SH-SY5Y (cell line): Measurements from ENCODE around the gene STAT1.

ENCODE experiments used
- GATA2 ChIP-seq: IDR thresholded peaks from 2 replicates; pipeline ENCODE4 v1.6.1; 2011; ENCODE audit warnings: mild to moderate bottlenecking, low read depth, low read length
- GATA3 ChIP-seq: IDR thresholded peaks from 2 replicates; pipeline ENCODE4 v1.6.1; 2011; ENCODE audit warnings: low read depth, mild to moderate bottlenecking, low read length, moderate library complexity

DNA sequence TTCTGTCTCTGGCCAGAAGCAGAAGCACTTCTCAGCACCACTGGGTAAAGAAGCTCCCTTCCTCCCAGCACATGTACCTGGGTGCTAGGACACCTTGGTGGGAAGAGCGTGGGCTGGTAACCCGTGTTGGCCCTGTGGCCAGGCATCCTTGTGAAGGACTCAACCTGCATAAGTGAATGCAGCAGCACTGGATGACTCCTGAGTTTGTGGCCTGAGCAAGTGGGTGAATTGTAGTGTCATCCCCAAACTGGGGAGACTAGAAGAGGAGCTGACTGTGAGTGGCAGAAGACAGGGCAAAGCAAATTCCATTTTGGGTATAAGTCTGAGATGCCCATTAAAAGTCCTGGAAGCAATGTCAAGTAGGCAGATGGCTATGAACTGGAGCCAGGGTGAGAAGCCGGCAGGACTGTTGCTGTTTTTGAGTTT lies 63.4 kb downstream of the STAT1 start:
- TF ChIP-seq GATA2 (no peak), GATA3 (no peak)
